ENCODE measurements around the gene PCCA. TPM values are rescaled to one million over a fixed set of nuclear protein-coding genes. Genes with fewer than 3 reads are reported as not detected.

Gene PCCA
- polyA plus RNA-seq, 4 donors = 3.0 to 24.7 (median 14.8) TPM

DNA sequence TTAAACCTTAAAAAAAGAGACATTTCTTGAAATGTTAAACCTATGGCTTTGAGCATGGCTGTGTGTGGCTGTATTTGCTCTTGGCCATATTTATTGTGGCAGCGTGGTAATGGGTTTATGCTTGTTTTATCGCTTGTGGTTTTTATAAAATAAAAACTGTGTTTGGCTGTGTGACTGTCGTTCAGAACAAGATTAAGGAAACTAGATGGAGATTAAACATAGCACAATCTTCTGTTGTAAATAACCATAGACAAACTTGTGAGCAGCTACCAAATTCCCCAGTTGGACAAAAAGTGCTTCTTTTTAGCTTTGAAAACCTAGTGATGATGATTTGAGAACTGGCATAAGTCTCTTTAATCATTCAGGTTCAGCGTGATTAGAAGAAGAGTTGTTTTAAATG, 308.7 kb downstream of the PCCA start:
- WGBS, 3 donors = 82 to 89% (median 83%) methylated on average over 4 of the region's 4 CpGs
- Histone ChIP-seq H3K27me3 (ENCODE audit: control insufficient read depth in 3 of 3, insufficient read depth in 3 of 3, low read length in 3 of 3) (no peaks in the 10 kb centered on the region), H3K9me3 (ENCODE audit: control insufficient read depth in 2 of 2, insufficient read depth in 1 of 2, low read depth in 1 of 2, low read length in 1 of 2) (peaks cover 0 to 4% of the 10 kb centered on the region in 2 donors), H3K4me3 (ENCODE audit: low read depth in 1 of 3, low read length in 3 of 3) (no peak overlapping the region), H3K36me3 (ENCODE audit: control insufficient read depth in 3 of 3, insufficient read depth in 2 of 3, low read depth in 1 of 3, low read length in 3 of 3) (no peaks in the 10 kb centered on the region), H3K4me1 (ENCODE audit: control insufficient read depth in 3 of 3, insufficient read depth in 2 of 3, low read depth in 1 of 3, low read length in 2 of 3) (no peaks in the 10 kb centered on the region), H3K27ac (ENCODE audit: low read depth in 1 of 3, low read length in 2 of 3) (no peak overlapping the region)
- no peak for FAIRE-seq
- DNase-seq = no peak

- H3K9me3 ChIP-seq (ENCODE audit: control insufficient read depth in 2 of 2, insufficient read depth in 1 of 2, low read depth in 1 of 2, low read length in 1 of 2) = peaks cover 0 to 6% of the 10 kb centered on the region in 2 donors
- DNase-seq (no peak), FAIRE-seq (no peak)
- H3K27ac ChIP-seq (ENCODE audit: low read depth in 1 of 3, low read length in 2 of 3) = no peak overlapping the region
- no peak overlapping the region for H3K4me3 ChIP-seq (ENCODE audit: low read depth in 1 of 3, low read length in 3 of 3)
- WGBS, 3 donors = 94 to 98% (median 97%) methylated on average over 2 of the region's 2 CpGs
- H3K27me3 ChIP-seq (ENCODE audit: control insufficient read depth in 3 of 3, insufficient read depth in 3 of 3, low read length in 3 of 3) = no peaks in the 10 kb centered on the region
- H3K4me1 ChIP-seq (ENCODE audit: control insufficient read depth in 3 of 3, insufficient read depth in 2 of 3, low read depth in 1 of 3, low read length in 2 of 3) = no peaks in the 10 kb centered on the region
- H3K36me3 ChIP-seq (ENCODE audit: control insufficient read depth in 3 of 3, insufficient read depth in 2 of 3, low read depth in 1 of 3, low read length in 3 of 3) = no peaks in the 10 kb centered on the region
These were observed 309.5 kb downstream of the PCCA start for GRCh38 chr13:100398360-100398759.

DNA sequence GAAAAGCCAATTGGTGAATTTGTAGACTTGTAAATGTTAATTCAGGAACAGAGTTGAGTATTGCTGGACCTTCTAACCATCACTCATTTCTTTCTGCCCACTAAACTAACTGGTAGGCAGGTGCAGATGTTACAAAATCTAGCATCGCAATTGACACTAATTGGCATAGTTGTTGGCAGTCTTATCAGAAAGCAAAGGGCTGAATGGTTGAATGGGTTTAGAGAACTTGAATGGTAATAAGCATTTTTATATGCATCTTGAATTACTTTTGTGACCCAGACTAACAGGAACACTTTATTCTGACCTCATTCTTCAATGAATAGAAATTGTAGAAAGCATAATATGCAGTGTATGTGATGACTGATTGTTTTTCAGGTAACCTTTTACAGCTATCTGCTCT, 310.6 kb downstream of the PCCA start:
- FAIRE-seq = no peak
- Histone ChIP-seq H3K27me3 (ENCODE audit: control insufficient read depth in 3 of 3, insufficient read depth in 3 of 3, low read length in 3 of 3) (no peaks in the 10 kb centered on the region), H3K27ac (ENCODE audit: low read depth in 1 of 3, low read length in 2 of 3) (no peak overlapping the region), H3K9me3 (ENCODE audit: control insufficient read depth in 2 of 2, insufficient read depth in 1 of 2, low read depth in 1 of 2, low read length in 1 of 2) (peaks cover 0 to 17% of the 10 kb centered on the region in 2 donors), H3K4me3 (ENCODE audit: low read depth in 1 of 3, low read length in 3 of 3) (no peak overlapping the region), H3K36me3 (ENCODE audit: control insufficient read depth in 3 of 3, insufficient read depth in 2 of 3, low read depth in 1 of 3, low read length in 3 of 3) (peaks cover 0 to 7% (median 0%) of the 10 kb centered on the region in 3 donors), H3K4me1 (ENCODE audit: control insufficient read depth in 3 of 3, insufficient read depth in 2 of 3, low read depth in 1 of 3, low read length in 2 of 3) (no peaks in the 10 kb centered on the region)
- WGBS, 3 donors = 88 to 96% (median 96%) methylated on average over 1 of the region's 1 CpG
- no peak for DNase-seq

DNA sequence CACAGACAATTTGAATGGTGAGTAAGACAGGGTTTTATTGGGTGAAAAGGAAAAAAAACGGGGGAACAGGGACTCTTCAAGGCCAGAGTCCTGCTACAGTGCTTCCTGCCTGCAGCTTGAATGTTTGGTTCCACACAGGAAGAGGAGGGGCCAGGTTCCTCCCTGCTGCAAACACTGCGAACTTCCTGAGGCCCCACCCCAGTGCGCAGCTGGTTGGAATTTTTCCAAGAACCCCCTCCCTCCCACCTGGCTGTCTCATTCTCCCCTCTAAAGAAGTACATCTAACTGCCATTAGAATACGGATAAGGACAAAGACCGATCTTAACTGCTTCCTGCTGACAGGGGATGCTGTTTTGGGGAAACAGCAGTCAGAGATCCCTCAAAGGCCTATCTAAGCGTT, 314.8 kb downstream of the PCCA start:
- Histone ChIP-seq H3K27ac (ENCODE audit: low read depth in 1 of 3, low read length in 2 of 3) (no peak overlapping the region), H3K36me3 (ENCODE audit: control insufficient read depth in 3 of 3, insufficient read depth in 2 of 3, low read depth in 1 of 3, low read length in 3 of 3) (peaks cover 0 to 9% (median 0%) of the 10 kb centered on the region in 3 donors), H3K4me1 (ENCODE audit: control insufficient read depth in 3 of 3, insufficient read depth in 2 of 3, low read depth in 1 of 3, low read length in 2 of 3) (no peaks in the 10 kb centered on the region), H3K27me3 (ENCODE audit: control insufficient read depth in 3 of 3, insufficient read depth in 3 of 3, low read length in 3 of 3) (no peaks in the 10 kb centered on the region), H3K9me3 (ENCODE audit: control insufficient read depth in 2 of 2, insufficient read depth in 1 of 2, low read depth in 1 of 2, low read length in 1 of 2) (peaks cover 0 to 34% of the 10 kb centered on the region in 2 donors), H3K4me3 (ENCODE audit: low read depth in 1 of 3, low read length in 3 of 3) (no peak overlapping the region)
- FAIRE-seq (no peak), DNase-seq (no peak)
- WGBS, 3 donors = 84 to 94% (median 92%) methylated on average over 6 of the region's 6 CpGs

- no peak overlapping the region for H3K27ac ChIP-seq (ENCODE audit: low read depth in 1 of 3, low read length in 2 of 3)
- H3K36me3 ChIP-seq (ENCODE audit: control insufficient read depth in 3 of 3, insufficient read depth in 2 of 3, low read depth in 1 of 3, low read length in 3 of 3) = peaks cover 0 to 3% (median 0%) of the 10 kb centered on the region in 3 donors
- H3K4me3 ChIP-seq (ENCODE audit: low read depth in 1 of 3, low read length in 3 of 3) = no peak overlapping the region
- DNase-seq (no peak), FAIRE-seq (no peak)
- H3K27me3 ChIP-seq (ENCODE audit: control insufficient read depth in 3 of 3, insufficient read depth in 3 of 3, low read length in 3 of 3) = no peaks in the 10 kb centered on the region
- peaks cover 5 to 51% of the 10 kb centered on the region in 2 donors for H3K9me3 ChIP-seq (ENCODE audit: control insufficient read depth in 2 of 2, insufficient read depth in 1 of 2, low read depth in 1 of 2, low read length in 1 of 2)
- WGBS, 3 donors = 96 to 97% (median 97%) methylated on average over 5 of the region's 5 CpGs
- H3K4me1 ChIP-seq (ENCODE audit: control insufficient read depth in 3 of 3, insufficient read depth in 2 of 3, low read depth in 1 of 3, low read length in 2 of 3) = no peaks in the 10 kb centered on the region
These were observed 320.2 kb downstream of the PCCA start for GRCh38 chr13:100409132-100409531.

GRCh38 chr13:100423375-100423774, 334.5 kb downstream of the PCCA start:
- no peaks in the 10 kb centered on the region for H3K27me3 ChIP-seq (ENCODE audit: control insufficient read depth in 3 of 3, insufficient read depth in 3 of 3, low read length in 3 of 3)
- H3K27ac ChIP-seq (ENCODE audit: low read depth in 1 of 3, low read length in 2 of 3) = no peak overlapping the region
- no peaks in the 10 kb centered on the region for H3K4me1 ChIP-seq (ENCODE audit: control insufficient read depth in 3 of 3, insufficient read depth in 2 of 3, low read depth in 1 of 3, low read length in 2 of 3)
- peaks cover 0 to 3% of the 10 kb centered on the region in 2 donors for H3K9me3 ChIP-seq (ENCODE audit: control insufficient read depth in 2 of 2, insufficient read depth in 1 of 2, low read depth in 1 of 2, low read length in 1 of 2)
- 89 to 91% (median 90%) methylated on average over 2 of the region's 2 CpGs for WGBS, 3 donors
- DNase-seq = no peak
- no peak for FAIRE-seq
- no peak overlapping the region for H3K4me3 ChIP-seq (ENCODE audit: low read depth in 1 of 3, low read length in 3 of 3)
- H3K36me3 ChIP-seq (ENCODE audit: control insufficient read depth in 3 of 3, insufficient read depth in 2 of 3, low read depth in 1 of 3, low read length in 3 of 3) = peaks cover 0 to 4% (median 0%) of the 10 kb centered on the region in 3 donors

GRCh38 chr13:100428986-100429385, 340.1 kb downstream of the PCCA start:
- DNase-seq (no peak), FAIRE-seq (no peak)
- 88 to 100% (median 91%) methylated on average over 3 of the region's 3 CpGs for WGBS, 3 donors
- Histone ChIP-seq H3K9me3 (ENCODE audit: control insufficient read depth in 2 of 2, insufficient read depth in 1 of 2, low read depth in 1 of 2, low read length in 1 of 2) (peaks cover 0 to 3% of the 10 kb centered on the region in 2 donors), H3K27me3 (ENCODE audit: control insufficient read depth in 3 of 3, insufficient read depth in 3 of 3, low read length in 3 of 3) (no peaks in the 10 kb centered on the region), H3K36me3 (ENCODE audit: control insufficient read depth in 3 of 3, insufficient read depth in 2 of 3, low read depth in 1 of 3, low read length in 3 of 3) (peaks cover 0 to 4% (median 0%) of the 10 kb centered on the region in 3 donors), H3K4me1 (ENCODE audit: control insufficient read depth in 3 of 3, insufficient read depth in 2 of 3, low read depth in 1 of 3, low read length in 2 of 3) (no peaks in the 10 kb centered on the region), H3K4me3 (ENCODE audit: low read depth in 1 of 3, low read length in 3 of 3) (no peak overlapping the region), H3K27ac (ENCODE audit: low read depth in 1 of 3, low read length in 2 of 3) (no peak overlapping the region)

GRCh38 chr13:100432611-100433010, 343.7 kb downstream of the PCCA start:
- H3K4me1 ChIP-seq (ENCODE audit: control insufficient read depth in 3 of 3, insufficient read depth in 2 of 3, low read depth in 1 of 3, low read length in 2 of 3) = no peaks in the 10 kb centered on the region
- FAIRE-seq (no peak), DNase-seq (no peak)
- H3K4me3 ChIP-seq (ENCODE audit: low read depth in 1 of 3, low read length in 3 of 3) = no peak overlapping the region
- H3K9me3 ChIP-seq (ENCODE audit: control insufficient read depth in 2 of 2, insufficient read depth in 1 of 2, low read depth in 1 of 2, low read length in 1 of 2) = peaks cover 0 to 10% of the 10 kb centered on the region in 2 donors
- H3K36me3 ChIP-seq (ENCODE audit: control insufficient read depth in 3 of 3, insufficient read depth in 2 of 3, low read depth in 1 of 3, low read length in 3 of 3) = peaks cover 0 to 3% (median 0%) of the 10 kb centered on the region in 3 donors
- H3K27me3 ChIP-seq (ENCODE audit: control insufficient read depth in 3 of 3, insufficient read depth in 3 of 3, low read length in 3 of 3) = no peaks in the 10 kb centered on the region
- 82 to 97% (median 90%) methylated on average over 2 of the region's 2 CpGs for WGBS, 3 donors
- H3K27ac ChIP-seq (ENCODE audit: low read depth in 1 of 3, low read length in 2 of 3) = no peak overlapping the region

- Histone ChIP-seq H3K27ac (ENCODE audit: low read depth in 1 of 3, low read length in 2 of 3) (no peak overlapping the region), H3K27me3 (ENCODE audit: control insufficient read depth in 3 of 3, insufficient read depth in 3 of 3, low read length in 3 of 3) (no peaks in the 10 kb centered on the region), H3K4me3 (ENCODE audit: low read depth in 1 of 3, low read length in 3 of 3) (no peak overlapping the region), H3K9me3 (ENCODE audit: control insufficient read depth in 2 of 2, insufficient read depth in 1 of 2, low read depth in 1 of 2, low read length in 1 of 2) (peaks cover 0 to 10% of the 10 kb centered on the region in 2 donors), H3K36me3 (ENCODE audit: control insufficient read depth in 3 of 3, insufficient read depth in 2 of 3, low read depth in 1 of 3, low read length in 3 of 3) (peaks cover 0 to 3% (median 0%) of the 10 kb centered on the region in 3 donors), H3K4me1 (ENCODE audit: control insufficient read depth in 3 of 3, insufficient read depth in 2 of 3, low read depth in 1 of 3, low read length in 2 of 3) (no peaks in the 10 kb centered on the region)
- DNase-seq = no peak
- no peak for FAIRE-seq
These were observed 344.6 kb downstream of the PCCA start for GRCh38 chr13:100433475-100433874.

Data from small intestine (tissue), 7 donors.